Hematopoietic multipotent progenitor cell (in vitro differentiated cells): ENCODE results near the gene SLC24A1. TPM values are rescaled to one million over a fixed set of nuclear protein-coding genes. Genes with fewer than 3 reads are reported as not detected.

Experiments
- DNase-seq, 3 donors: peaks; one replicate each; pipeline ENCODE4 v3.0.0-alpha.2; 2011 to 2015; ENCODE audit warnings: low read depth in 2 of 3, low spot score in 2 of 3
- total RNA-seq: library from RNA; depleted of rRNA; stranded (reverse); fragments of >200 nt; gene quantifications from one replicate; pipeline ENCODE4 v1.2.3, GENCODE V29; 2012

The SLC24A1 gene
- total RNA-seq: 11.6 TPM

GRCh38 chr15:65621638-65622037 lies at the start of gene SLC24A1:
Gene SLC24A1, plus strand, starts transcription at chr15:65621938. Its CDS starts 2,143 bp downstream, at chr15:65624081.
- no peak for DNase-seq

- DNase-seq: no peak
These were observed 49.8 kb upstream of the SLC24A1 start for GRCh38 chr15:65571971-65572370.

GRCh38 chr15:65576664-65577063 lies 45.1 kb upstream of the SLC24A1 start:
- no peak for DNase-seq

- DNase-seq: peak in 1 of 3 donors; percentile 12
These were observed 44.4 kb upstream of the SLC24A1 start for GRCh38 chr15:65577129-65577996.

GRCh38 chr15:65578904-65579728 lies 42.6 kb upstream of the SLC24A1 start:
- no peak for DNase-seq

GRCh38 chr15:65579762-65580161 lies 42.0 kb upstream of the SLC24A1 start:
- no peak for DNase-seq

- DNase-seq: no peak
These were observed 41.5 kb upstream of the SLC24A1 start for GRCh38 chr15:65580287-65580686.

GRCh38 chr15:65583701-65584100 lies 38.0 kb upstream of the SLC24A1 start:
- peak; percentile 6 to 78 (median 54) for DNase-seq

GRCh38 chr15:65584241-65584640 lies 37.5 kb upstream of the SLC24A1 start:
- DNase-seq: no peak

GRCh38 chr15:65587094-65587493 lies 34.6 kb upstream of the SLC24A1 start:
- DNase-seq: no peak

GRCh38 chr15:65595960-65596359 lies 25.8 kb upstream of the SLC24A1 start:
- peak in 2 of 3 donors; percentile 27 to 59 for DNase-seq

- no peak for DNase-seq
These were observed 23.3 kb upstream of the SLC24A1 start for GRCh38 chr15:65598468-65598867.

GRCh38 chr15:65599677-65600076 lies 22.1 kb upstream of the SLC24A1 start:
- DNase-seq: no peak

GRCh38 chr15:65603134-65603533 lies 18.6 kb upstream of the SLC24A1 start:
- no peak for DNase-seq

- DNase-seq: no peak
These were observed 18.2 kb upstream of the SLC24A1 start for GRCh38 chr15:65603559-65603958.

GRCh38 chr15:65610871-65611718 lies 10.6 kb upstream of the SLC24A1 start, which contains the start of gene INTS14:
Gene INTS14, minus strand, starts transcription at chr15:65611131. Its CDS starts 3,751 bp downstream, at chr15:65607380.
- DNase-seq: peak; percentile 78 to 96 (median 96)

- no peak for DNase-seq
These were observed 9.7 kb upstream of the SLC24A1 start for GRCh38 chr15:65611888-65612615.

GRCh38 chr15:65612616-65612946 lies 9.2 kb upstream of the SLC24A1 start:
- no peak for DNase-seq

- no peak for DNase-seq
These were observed 8.6 kb upstream of the SLC24A1 start for GRCh38 chr15:65612949-65613744.
